ENCODE results near the gene WFS1. TPM values are rescaled to one million over a fixed set of nuclear protein-coding genes. Genes with fewer than 3 reads are reported as not detected.

WFS1 gene
- total and polyA plus RNA-seq, 2 of the 8 experiments (the other 6 are each of a cell fraction or from before 2014, with no cell fraction given), result 29.1 to 43.1 TPM

- no peak for TF ChIP-seq CHD7 (IDR thresholded peaks at IDR 0.05; ENCODE audit: insufficient replicate concordance, low read length)
- no peak for TF ChIP-seq MAX (IDR thresholded peaks at IDR 0.05)
- no peak for TF ChIP-seq GABPA (IDR thresholded peaks at IDR 0.05; ENCODE audit: borderline replicate concordance, insufficient read depth, low read length)
- TF ChIP-seq BACH1 (IDR thresholded peaks at IDR 0.05; ENCODE audit: low read length), result no peak
- no peak for TF ChIP-seq KDM5A (IDR thresholded peaks at IDR 0.05; ENCODE audit: low read length)
- no peak for TF ChIP-seq JUND (IDR thresholded peaks at IDR 0.05; ENCODE audit: low read length)
- TF ChIP-seq EP300 (IDR thresholded peaks at IDR 0.05; ENCODE audit: borderline replicate concordance in 1 of 2, low read depth in 2 of 2, low read length in 2 of 2), result no peak
- no peak for TF ChIP-seq RFX5 (IDR thresholded peaks at IDR 0.05; ENCODE audit: borderline replicate concordance, low read depth, low read length)
- TF ChIP-seq POLR2AphosphoS5 (IDR thresholded peaks at IDR 0.05; ENCODE audit: low read depth, low read length), result no peak
- TF ChIP-seq CTBP2 (IDR thresholded peaks at IDR 0.05; ENCODE audit: borderline replicate concordance, insufficient read depth, insufficient read length, low read length), result no peak
- TF ChIP-seq ASH2L (IDR thresholded peaks at IDR 0.05; ENCODE audit: low read length), result no peak
- no peak for TF ChIP-seq EGR1 (IDR thresholded peaks at IDR 0.05; ENCODE audit: borderline replicate concordance, low read depth, low read length)
- no peak for TF ChIP-seq CHD2 (IDR thresholded peaks at IDR 0.05; ENCODE audit: low read length)
Observed at GRCh38 chr4:6250984-6251295, 18.7 kb upstream of the WFS1 start (continued).
